ENCODE measurements around the gene LANCL2. TPM values are rescaled to one million over a fixed set of nuclear protein-coding genes. Genes with fewer than 3 reads are reported as not detected.

Gene LANCL2
- total RNA-seq, 1 experiment from 2014 or later = 10.0 TPM

- Histone ChIP-seq H3K79me2 (ENCODE audit: insufficient read depth, low read length) (no peaks in the 10 kb centered on the region), H3K36me3 (ENCODE audit: control insufficient read depth in 1 of 2, insufficient read depth in 2 of 2, low read length in 2 of 2) (no peaks in the 10 kb centered on the region), H4K20me1 (ENCODE audit: insufficient read depth) (no peaks in the 10 kb centered on the region), H3K4me2 (ENCODE audit: low read length) (no peak overlapping the region), H3K27ac (ENCODE audit: low read depth, low read length) (no peak overlapping the region), H3K9ac (ENCODE audit: low read length) (no peak overlapping the region), H3K27me3 (ENCODE audit: insufficient read depth, low read length) (no peaks in the 10 kb centered on the region), H3K4me1 (ENCODE audit: control insufficient read depth in 1 of 2, insufficient read depth in 2 of 2, low read length in 2 of 2) (no peaks in the 10 kb centered on the region), H3K4me3 (replicated peaks in 1 of 2; ENCODE audit: low read depth in 1 of 2, low read length in 2 of 2) (no peak overlapping the region), H3K9me3 (ENCODE audit: control insufficient read depth in 1 of 2, insufficient read depth in 1 of 2, low read depth in 1 of 2, low read length in 2 of 2) (no peaks in the 10 kb centered on the region), H2AFZ (ENCODE audit: low read depth, low read length, poor library complexity, severe bottlenecking) (no peak overlapping the region), H3K9me2 (ENCODE audit: insufficient read depth) (no peaks in the 10 kb centered on the region)
- ChIA-PET CTCF (no interaction called here), POLR2A (no interaction called here), RAD21 (ENCODE audit: low non-redundant PET in 1 of 2, low total read pairs in 2 of 2, uncharacterized antibody in 2 of 2, unreplicated experiment in 2 of 2) (no interaction called here)
- ATAC-seq (no peak), DNase-seq (ENCODE audit: low read depth, low spot score) (no peak)
- intact Hi-C loops (cut with micrococcal nuclease) = no loop called here
- TF ChIP-seq, protein P1, sequence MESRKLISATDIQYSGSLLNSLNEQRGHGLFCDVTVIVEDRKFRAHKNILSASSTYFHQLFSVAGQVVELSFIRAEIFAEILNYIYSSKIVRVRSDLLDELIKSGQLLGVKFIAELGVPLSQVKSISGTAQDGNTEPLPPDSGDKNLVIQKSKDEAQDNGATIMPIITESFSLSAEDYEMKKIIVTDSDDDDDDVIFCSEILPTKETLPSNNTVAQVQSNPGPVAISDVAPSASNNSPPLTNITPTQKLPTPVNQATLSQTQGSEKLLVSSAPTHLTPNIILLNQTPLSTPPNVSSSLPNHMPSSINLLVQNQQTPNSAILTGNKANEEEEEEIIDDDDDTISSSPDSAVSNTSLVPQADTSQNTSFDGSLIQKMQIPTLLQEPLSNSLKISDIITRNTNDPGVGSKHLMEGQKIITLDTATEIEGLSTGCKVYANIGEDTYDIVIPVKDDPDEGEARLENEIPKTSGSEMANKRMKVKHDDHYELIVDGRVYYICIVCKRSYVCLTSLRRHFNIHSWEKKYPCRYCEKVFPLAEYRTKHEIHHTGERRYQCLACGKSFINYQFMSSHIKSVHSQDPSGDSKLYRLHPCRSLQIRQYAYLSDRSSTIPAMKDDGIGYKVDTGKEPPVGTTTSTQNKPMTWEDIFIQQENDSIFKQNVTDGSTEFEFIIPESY (IDR thresholded peaks at IDR 0.05; ENCODE audit: extremely low read depth, insufficient replicate concordance, low read length) = no peak
- TF ChIP-seq YY1 (IDR thresholded peaks at IDR 0.05; ENCODE audit: extremely low read depth, insufficient replicate concordance, low read depth, low read length) = no peak
- no peak for TF ChIP-seq JUND (IDR thresholded peaks at IDR 0.05)
- TF ChIP-seq EZH2phosphoT487 (IDR thresholded peaks at IDR 0.05; ENCODE audit: borderline replicate concordance) = no peak
- TF ChIP-seq RAD21 (IDR thresholded peaks at IDR 0.05; ENCODE audit: low read depth) = no peak
- TF ChIP-seq EZH2 (IDR thresholded peaks at IDR 0.05) = no peak
- TF ChIP-seq, protein P2, sequence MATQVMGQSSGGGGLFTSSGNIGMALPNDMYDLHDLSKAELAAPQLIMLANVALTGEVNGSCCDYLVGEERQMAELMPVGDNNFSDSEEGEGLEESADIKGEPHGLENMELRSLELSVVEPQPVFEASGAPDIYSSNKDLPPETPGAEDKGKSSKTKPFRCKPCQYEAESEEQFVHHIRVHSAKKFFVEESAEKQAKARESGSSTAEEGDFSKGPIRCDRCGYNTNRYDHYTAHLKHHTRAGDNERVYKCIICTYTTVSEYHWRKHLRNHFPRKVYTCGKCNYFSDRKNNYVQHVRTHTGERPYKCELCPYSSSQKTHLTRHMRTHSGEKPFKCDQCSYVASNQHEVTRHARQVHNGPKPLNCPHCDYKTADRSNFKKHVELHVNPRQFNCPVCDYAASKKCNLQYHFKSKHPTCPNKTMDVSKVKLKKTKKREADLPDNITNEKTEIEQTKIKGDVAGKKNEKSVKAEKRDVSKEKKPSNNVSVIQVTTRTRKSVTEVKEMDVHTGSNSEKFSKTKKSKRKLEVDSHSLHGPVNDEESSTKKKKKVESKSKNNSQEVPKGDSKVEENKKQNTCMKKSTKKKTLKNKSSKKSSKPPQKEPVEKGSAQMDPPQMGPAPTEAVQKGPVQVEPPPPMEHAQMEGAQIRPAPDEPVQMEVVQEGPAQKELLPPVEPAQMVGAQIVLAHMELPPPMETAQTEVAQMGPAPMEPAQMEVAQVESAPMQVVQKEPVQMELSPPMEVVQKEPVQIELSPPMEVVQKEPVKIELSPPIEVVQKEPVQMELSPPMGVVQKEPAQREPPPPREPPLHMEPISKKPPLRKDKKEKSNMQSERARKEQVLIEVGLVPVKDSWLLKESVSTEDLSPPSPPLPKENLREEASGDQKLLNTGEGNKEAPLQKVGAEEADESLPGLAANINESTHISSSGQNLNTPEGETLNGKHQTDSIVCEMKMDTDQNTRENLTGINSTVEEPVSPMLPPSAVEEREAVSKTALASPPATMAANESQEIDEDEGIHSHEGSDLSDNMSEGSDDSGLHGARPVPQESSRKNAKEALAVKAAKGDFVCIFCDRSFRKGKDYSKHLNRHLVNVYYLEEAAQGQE (IDR thresholded peaks at IDR 0.05; ENCODE audit: low read depth) = no peak
- BruUV-seq (replicated peaks) = no TSS peak
Measured at GRCh38 chr7:55441002-55441401, 75.9 kb downstream of the LANCL2 start.

Data from HCT116 (cell line).